ENCODE results near the gene POLR2I.
"Not testable (repeated sequence)": the region's sequence is repeated elsewhere in the genome, so short reads cannot be mapped to it uniquely, and the experiment has no call there.

Gene POLR2I

GRCh38 chr19:36114721-36115452, at the start of gene POLR2I:
POLR2I (minus strand) TSS chr19:36114875; CDS start chr19:36114856, 19 bp downstream.
- peak; percentile 99 for DNase-seq

GRCh38 chr19:36163813-36164212, 49.1 kb upstream of the POLR2I start:
- DNase-seq = no peak

GRCh38 chr19:36160821-36161596, 46.3 kb upstream of the POLR2I start:
- DNase-seq = no peak

GRCh38 chr19:36153126-36153525, 38.5 kb upstream of the POLR2I start:
- no peak for DNase-seq

- no peak for DNase-seq
These were observed 37.8 kb upstream of the POLR2I start, which contains the start of gene COX7A1 for GRCh38 chr19:36152352-36153091. COX7A1 (minus strand) TSS chr19:36152447; CDS start chr19:36152407, 40 bp downstream.

GRCh38 chr19:36152019-36152351, 37.3 kb upstream of the POLR2I start:
- DNase-seq = no peak

GRCh38 chr19:36151144-36152018, 36.7 kb upstream of the POLR2I start:
- DNase-seq = no peak

- no peak for DNase-seq
These were observed 35.9 kb upstream of the POLR2I start for GRCh38 chr19:36150586-36150985.

GRCh38 chr19:36149673-36150406, 35.2 kb upstream of the POLR2I start:
- no peak for DNase-seq

- no peak for DNase-seq
These were observed 29.9 kb upstream of the POLR2I start for GRCh38 chr19:36144624-36145023.

- DNase-seq = no peak
These were observed 27.8 kb upstream of the POLR2I start for GRCh38 chr19:36142496-36142895.

GRCh38 chr19:36142046-36142445, 27.4 kb upstream of the POLR2I start:
- no peak for DNase-seq

GRCh38 chr19:36141039-36141927, 26.6 kb upstream of the POLR2I start:
- DNase-seq = peak; percentile 76

GRCh38 chr19:36140304-36141038, 25.8 kb upstream of the POLR2I start:
- no peak for DNase-seq

GRCh38 chr19:36139473-36140303, 25.0 kb upstream of the POLR2I start, which contains the start of gene CAPNS1:
CAPNS1 (plus strand) TSS chr19:36140066; CDS start chr19:36141012, 946 bp downstream.
- DNase-seq = peak; percentile 97

GRCh38 chr19:36139120-36139472, 24.4 kb upstream of the POLR2I start:
- DNase-seq = no peak

- DNase-seq = no peak
These were observed 22.4 kb upstream of the POLR2I start for GRCh38 chr19:36136964-36137686.

GRCh38 chr19:36134867-36135266, 20.2 kb upstream of the POLR2I start:
- DNase-seq = not testable (repeated sequence)
